SU-DHL-6 (cell line): ENCODE measurements around the gene NOL12.
"Not testable (repeated sequence)": the region's sequence is repeated elsewhere in the genome, so short reads cannot be mapped to it uniquely, and the experiment has no call there.

Source experiments
- EZH2phosphoT487 ChIP-seq: fragments of 200-600 bp; sonication (generic), shearing (Covaris generic); conservative IDR thresholded peaks from 2 replicates; pipeline ENCODE4 v1.6.1; 2018; ENCODE audit warnings: mild to moderate bottlenecking, antibody characterized with exemption, low read length, moderate library complexity, mixed read lengths
- TF ChIP-seq, protein P1 (sequence below): fragments of 200-600 bp; sonication (generic); IDR thresholded peaks from one replicate; pipeline ENCODE4 v1.5.1; 2017; ENCODE audit warnings: antibody characterized with exemption, mild to moderate bottlenecking, low read length, moderate library complexity; ENCODE audit not compliant: insufficient read depth, poor library complexity, severe bottlenecking

DNA sequence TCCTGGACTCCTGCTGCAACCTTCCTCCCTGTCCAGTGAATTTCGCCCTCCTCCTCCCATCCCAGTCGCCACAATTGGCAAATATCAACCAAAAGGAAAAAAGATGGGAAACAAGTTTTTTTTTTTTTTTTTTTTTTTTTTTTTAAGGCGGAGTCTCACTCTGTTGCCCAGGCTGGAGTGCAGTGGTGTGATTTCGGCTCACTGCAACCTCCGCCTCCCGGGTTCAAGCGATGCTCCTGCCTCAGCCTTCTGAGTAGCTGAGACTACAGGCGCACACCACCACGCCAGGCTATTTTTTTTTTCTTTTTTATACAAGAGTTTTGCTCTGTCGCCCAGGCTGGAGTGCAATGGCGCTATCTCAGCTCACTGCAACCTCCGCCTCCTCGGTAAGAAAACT, 10.1 kb downstream of the NOL12 start:
- TF ChIP-seq, protein P1, sequence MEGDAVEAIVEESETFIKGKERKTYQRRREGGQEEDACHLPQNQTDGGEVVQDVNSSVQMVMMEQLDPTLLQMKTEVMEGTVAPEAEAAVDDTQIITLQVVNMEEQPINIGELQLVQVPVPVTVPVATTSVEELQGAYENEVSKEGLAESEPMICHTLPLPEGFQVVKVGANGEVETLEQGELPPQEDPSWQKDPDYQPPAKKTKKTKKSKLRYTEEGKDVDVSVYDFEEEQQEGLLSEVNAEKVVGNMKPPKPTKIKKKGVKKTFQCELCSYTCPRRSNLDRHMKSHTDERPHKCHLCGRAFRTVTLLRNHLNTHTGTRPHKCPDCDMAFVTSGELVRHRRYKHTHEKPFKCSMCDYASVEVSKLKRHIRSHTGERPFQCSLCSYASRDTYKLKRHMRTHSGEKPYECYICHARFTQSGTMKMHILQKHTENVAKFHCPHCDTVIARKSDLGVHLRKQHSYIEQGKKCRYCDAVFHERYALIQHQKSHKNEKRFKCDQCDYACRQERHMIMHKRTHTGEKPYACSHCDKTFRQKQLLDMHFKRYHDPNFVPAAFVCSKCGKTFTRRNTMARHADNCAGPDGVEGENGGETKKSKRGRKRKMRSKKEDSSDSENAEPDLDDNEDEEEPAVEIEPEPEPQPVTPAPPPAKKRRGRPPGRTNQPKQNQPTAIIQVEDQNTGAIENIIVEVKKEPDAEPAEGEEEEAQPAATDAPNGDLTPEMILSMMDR: not testable (repeated sequence)
- not testable (repeated sequence) for TF ChIP-seq EZH2phosphoT487
